HepG2 (cell line): ENCODE measurements around the gene CHMP1B. TPM values are rescaled to one million over a fixed set of nuclear protein-coding genes. Genes with fewer than 3 reads are reported as not detected.

Experiments
- CHCHD3 ChIP-seq: sonication (generic); formaldehyde crosslinking; IDR thresholded peaks from 2 replicates; pipeline ENCODE4 v1.8.0; 2022; ENCODE audit warnings: mild to moderate bottlenecking, missing genetic modification reagents, moderate library complexity
- FOXA1 ChIP-seq, 2 experiments: fragments of 450-650 bp in 1 of 2; sonication (generic) in 1 of 2; formaldehyde crosslinking in 1 of 2; IDR thresholded peaks; 2 replicates each; pipeline versions ENCODE4 v1.4.0 to v1.6.1; 2016 to 2020; ENCODE audit warnings: missing genetic modification reagents in 1 of 2
- HCFC1 ChIP-seq: fragments of 150-350 bp; IDR thresholded peaks from 2 replicates; pipeline ENCODE4 v1.6.1; 2014; ENCODE audit warnings: low read depth, low read length
- KAT7 ChIP-seq: IDR thresholded peaks from 2 replicates; pipeline ENCODE4 v1.6.1; 2018; ENCODE audit warnings: borderline replicate concordance, missing compliant biosample characterization
- MED8 ChIP-seq: sonication (generic); formaldehyde crosslinking; IDR thresholded peaks from 2 replicates; pipeline ENCODE4 v1.8.1; 2023; ENCODE audit warnings: mild to moderate bottlenecking, missing genetic modification reagents; ENCODE audit not compliant: insufficient replicate concordance
- MIXL1 ChIP-seq: IDR thresholded peaks from 2 replicates; pipeline ENCODE4 v1.6.1; 2016
- NFE2L1 ChIP-seq: sonication (generic); formaldehyde crosslinking; IDR thresholded peaks from 2 replicates; pipeline ENCODE4 v1.4.0; 2020; ENCODE audit warnings: missing genetic modification reagents, mild to moderate bottlenecking, borderline replicate concordance
- PHF21A ChIP-seq: sonication (generic); formaldehyde crosslinking; IDR thresholded peaks from 2 replicates; pipeline ENCODE4 v1.5.0; 2020; ENCODE audit warnings: mild to moderate bottlenecking, missing genetic modification reagents
- RCOR2 ChIP-seq: IDR thresholded peaks from 2 replicates; pipeline ENCODE4 v1.6.1; 2016; ENCODE audit warnings: missing biosample characterization, missing genetic modification reagents
- SRF ChIP-seq: IDR thresholded peaks from 2 replicates; pipeline ENCODE4 v1.6.1; 2011; ENCODE audit warnings: mild to moderate bottlenecking, low read depth, low read length, moderate library complexity
- THAP9 ChIP-seq: sonication (generic); formaldehyde crosslinking; IDR thresholded peaks from 2 replicates; pipeline ENCODE4; 2020; ENCODE audit warnings: missing genetic modification reagents, mild to moderate bottlenecking, borderline replicate concordance
- ZBTB4 ChIP-seq: sonication (generic); formaldehyde crosslinking; IDR thresholded peaks from 2 replicates; pipeline ENCODE4 v1.4.0; 2020; ENCODE audit warnings: missing genetic modification reagents, mild to moderate bottlenecking, borderline replicate concordance
- ZFP62 ChIP-seq: sonication (generic); formaldehyde crosslinking; IDR thresholded peaks from 2 replicates; pipeline ENCODE4 v1.4.0; 2020; ENCODE audit warnings: missing genetic modification reagents
- ZGPAT ChIP-seq: IDR thresholded peaks from 2 replicates; pipeline ENCODE4 v1.6.1; 2016; ENCODE audit warnings: mild to moderate bottlenecking
- ZNF260 ChIP-seq: sonication (generic); formaldehyde crosslinking; IDR thresholded peaks from 2 replicates; pipeline ENCODE4 v1.4.0; 2020; ENCODE audit warnings: missing genetic modification reagents, low read depth, mild to moderate bottlenecking, borderline replicate concordance
- ZNF282 ChIP-seq: fragments of 450-650 bp; IDR thresholded peaks from 2 replicates; pipeline ENCODE4 v1.6.1; 2018; ENCODE audit not compliant: partially characterized antibody
- ZNF350 ChIP-seq: sonication (generic); formaldehyde crosslinking; IDR thresholded peaks from 2 replicates; pipeline ENCODE4 v1.4.0; 2020; ENCODE audit warnings: mild to moderate bottlenecking, low read depth, missing genetic modification reagents, borderline replicate concordance
- ZNF383 ChIP-seq: sonication (generic); formaldehyde crosslinking; IDR thresholded peaks from 2 replicates; pipeline ENCODE4 v1.4.0; 2020; ENCODE audit warnings: missing genetic modification reagents, mild to moderate bottlenecking, borderline replicate concordance
- ZNF468 ChIP-seq: sonication (generic); formaldehyde crosslinking; IDR thresholded peaks from 2 replicates; pipeline ENCODE4 v1.8.0; 2022; ENCODE audit warnings: mild to moderate bottlenecking, moderate library complexity, missing genetic modification reagents
- ZNF546 ChIP-seq: sonication (generic); formaldehyde crosslinking; conservative IDR thresholded peaks from 2 replicates; pipeline ENCODE4 v1.8.1; 2023; ENCODE audit warnings: mild to moderate bottlenecking, missing genetic modification reagents
- ZNF563 ChIP-seq: sonication (generic); formaldehyde crosslinking; IDR thresholded peaks from 2 replicates; pipeline ENCODE4 v1.8.0; 2022; ENCODE audit warnings: mild to moderate bottlenecking, moderate library complexity, missing genetic modification reagents
- ZNF570 ChIP-seq: sonication (generic); formaldehyde crosslinking; IDR thresholded peaks from 2 replicates; pipeline ENCODE4 v1.4.0; 2020; ENCODE audit warnings: mild to moderate bottlenecking, missing genetic modification reagents, borderline replicate concordance
- ZNF629 ChIP-seq: sonication (generic); formaldehyde crosslinking; conservative IDR thresholded peaks from 2 replicates; pipeline ENCODE4 v1.5.0; 2020; ENCODE audit warnings: missing genetic modification reagents
- ZNF768 ChIP-seq: sonication (generic); formaldehyde crosslinking; IDR thresholded peaks from 2 replicates; pipeline ENCODE4 v1.4.0; 2020; ENCODE audit warnings: missing genetic modification reagents
- polyA plus RNA-seq, 8 experiments: library from polyadenylated mRNA; depleted of rRNA in 3 of 8; stranded (reverse) in 7 of 8; unstranded in 1 of 8; fragments of >200 nt; fragmentation: Illumina TruSeq in 4 of 8; extraction: Trizol in 4 of 8; gene quantifications; 2 replicates each; pipeline versions ENCODE4 v1.2.1 to v1.2.3, GENCODE V29; 2011 to 2016; ENCODE audit warnings: low read depth in 4 of 8, missing spikeins in 1 of 8, mixed read lengths in 1 of 8; ENCODE audit not compliant: insufficient read depth in 1 of 8
- total RNA-seq, 5 experiments: library from RNA; depleted of rRNA; stranded (reverse); fragments of >200 nt; fragmentation: Illumina TruSeq; extraction: Trizol; gene quantifications; 2 replicates each; pipeline ENCODE4 v1.2.3, GENCODE V29; 2016; ENCODE audit warnings: low read depth in 1 of 5

CHMP1B gene
- total and polyA plus RNA-seq, 2 of the 13 experiments (the other 11 are each of a cell fraction or from before 2014, with no cell fraction given) = 18.8 to 20.2 TPM

GRCh38 chr18:11851146-11851805, at the start of gene CHMP1B (continued):
- TF ChIP-seq ZFP62 (CRISPR knock-in tag) = no peak
- TF ChIP-seq MED8 (CRISPR knock-in tag) = peak; percentile 60
- TF ChIP-seq CHCHD3 (CRISPR knock-in tag) = no peak
- peak; percentile 87; the same call in 1 of the 2 replicates for TF ChIP-seq KAT7 (CRISPR knock-in tag)
- no peak for TF ChIP-seq RCOR2
- peak; percentile 75 for TF ChIP-seq HCFC1
- TF ChIP-seq ZNF383 (CRISPR knock-in tag) = no peak
- TF ChIP-seq ZNF468 (CRISPR knock-in tag) = no peak
- peak; percentile 68 for TF ChIP-seq ZNF768 (CRISPR knock-in tag)
- no peak for TF ChIP-seq ZNF570 (CRISPR knock-in tag)
- peak; percentile 60; the same call in 1 of the 2 replicates for TF ChIP-seq ZNF546 (CRISPR knock-in tag)
- peak; percentile 55 for TF ChIP-seq ZNF563 (CRISPR knock-in tag)
- no peak for TF ChIP-seq ZNF282
- TF ChIP-seq NFE2L1 (CRISPR knock-in tag) = no peak
- peak; percentile 91; the same call in 1 of the 2 replicates for TF ChIP-seq ZBTB4 (CRISPR knock-in tag)
- no peak for TF ChIP-seq FOXA1 (IDR thresholded peaks at IDR 0.05)
- TF ChIP-seq FOXA1 (CRISPR knock-in tag; IDR thresholded peaks at IDR 0.05) = 0 out of 2 replicates have a peak, but pooled peaks have one; percentile 4
- peak; percentile 91 for TF ChIP-seq ZGPAT (CRISPR knock-in tag)
- peak; percentile 86 for TF ChIP-seq THAP9 (CRISPR knock-in tag)
- no peak for TF ChIP-seq ZNF260 (CRISPR knock-in tag)
- peak; percentile 90 for TF ChIP-seq SRF
- TF ChIP-seq MIXL1 (CRISPR knock-in tag) = peak; percentile 73
- TF ChIP-seq ZNF350 (CRISPR knock-in tag) = peak; percentile 86
- peak; percentile 84; the same call in 1 of the 2 replicates for TF ChIP-seq PHF21A (CRISPR knock-in tag)
- no peak for TF ChIP-seq ZNF629 (CRISPR knock-in tag)
